Neuronal stem cell (in vitro differentiated cells): ENCODE data around the gene SPDYE3.
A peak's percentile ranks its signal among the peaks of the same experiment; 100 is the strongest.
"Not testable (repeated sequence)": the region's sequence is repeated elsewhere in the genome, so short reads cannot be mapped to it uniquely, and the experiment has no call there.

Experiments
- DNase-seq: peaks from one replicate; pipeline ENCODE4 v3.0.0-alpha.2; 2013; ENCODE audit warnings: low spot score
- H2AFZ ChIP-seq: one replicate; pipeline ENCODE4 v1.6.1; 2013; ENCODE audit warnings: mild to moderate bottlenecking, low read length, inconsistent platforms
- H2AK5ac ChIP-seq: 2 replicates; pipeline ENCODE4 v1.6.1; 2013; ENCODE audit warnings: low read depth, mild to moderate bottlenecking, inconsistent platforms, low read length, moderate library complexity, mixed read lengths
- H2BK120ac ChIP-seq: 2 replicates; pipeline ENCODE4 v1.6.1; 2013; ENCODE audit warnings: low read depth, mild to moderate bottlenecking, inconsistent platforms, low read length, moderate library complexity, mixed read lengths
- H2BK12ac ChIP-seq: one replicate; pipeline ENCODE4 v1.6.1; 2013; ENCODE audit warnings: low read length, inconsistent platforms
- H2BK15ac ChIP-seq: 2 replicates; pipeline ENCODE4 v1.6.1; 2013; ENCODE audit warnings: mild to moderate bottlenecking, low read length, inconsistent platforms, mixed read lengths
- H2BK5ac ChIP-seq: one replicate; pipeline ENCODE4 v1.6.1; 2013; ENCODE audit warnings: inconsistent platforms, mild to moderate bottlenecking, low read length, moderate library complexity
- H3K14ac ChIP-seq: one replicate; pipeline ENCODE4 v1.6.1; 2013; ENCODE audit warnings: low read length, inconsistent platforms
- H3K18ac ChIP-seq: 2 replicates; pipeline ENCODE4 v1.6.1; 2013; ENCODE audit warnings: low read length, inconsistent platforms
- H3K23ac ChIP-seq: 2 replicates; pipeline ENCODE4 v1.6.1; 2013; ENCODE audit warnings: low read depth, mild to moderate bottlenecking, mixed read lengths, low read length, inconsistent platforms; ENCODE audit not compliant: poor library complexity
- H3K27ac ChIP-seq: replicated peaks from 3 replicates; pipeline ENCODE4 v1.5.1; 2013; ENCODE audit warnings: low read length, inconsistent platforms
- H3K27me3 ChIP-seq, 3 experiments: 2 replicates each; pipeline ENCODE4 v1.6.1; 2013; ENCODE audit warnings: low read length in 3 of 3, mild to moderate bottlenecking in 2 of 3, inconsistent platforms in 1 of 3, low read depth in 1 of 3, mixed read lengths in 1 of 3, moderate library complexity in 1 of 3; ENCODE audit not compliant: control insufficient read depth in 3 of 3, insufficient read depth in 3 of 3
- H3K36me3 ChIP-seq, 2 donors: replicated peaks in 1 of 2; 2 replicates each; pipeline ENCODE4 v1.6.1; 2013; ENCODE audit warnings: low read length in 2 of 2; ENCODE audit not compliant: control insufficient read depth in 2 of 2, insufficient read depth in 2 of 2
- H3K4ac ChIP-seq: 2 replicates; pipeline ENCODE4 v1.6.1; 2013; ENCODE audit warnings: inconsistent platforms, mild to moderate bottlenecking, low read length, moderate library complexity
- H3K4me1 ChIP-seq, 2 donors: 1 replicate in 1 of 2; 2 replicates in 1 of 2; pipeline ENCODE4 v1.6.1; 2013; ENCODE audit warnings: low read length in 2 of 2, low read depth in 1 of 2; ENCODE audit not compliant: control insufficient read depth in 2 of 2, insufficient read depth in 1 of 2
- H3K4me2 ChIP-seq: one replicate; pipeline ENCODE4 v1.6.1; 2013; ENCODE audit warnings: mild to moderate bottlenecking, low read length, inconsistent platforms; ENCODE audit not compliant: insufficient read depth, poor library complexity, severe bottlenecking
- H3K4me3 ChIP-seq, 2 donors: 2 replicates each; pipeline ENCODE4 v1.5.1; 2013; ENCODE audit warnings: low read length in 2 of 2, mild to moderate bottlenecking in 2 of 2, inconsistent platforms in 1 of 2, moderate library complexity in 1 of 2
- H3K79me1 ChIP-seq: one replicate; pipeline ENCODE4 v1.6.1; 2013; ENCODE audit warnings: low read depth, mild to moderate bottlenecking, inconsistent platforms, low read length, moderate library complexity
- H3K9ac ChIP-seq: one replicate; pipeline ENCODE4 v1.6.1; 2013; ENCODE audit warnings: mild to moderate bottlenecking, low read depth, low read length, inconsistent platforms; ENCODE audit not compliant: poor library complexity
- H3K9me3 ChIP-seq, 2 donors: replicated peaks in 1 of 2; 2 replicates each; pipeline versions ENCODE3 to v1.6.1; 2013; ENCODE audit warnings: low read length in 2 of 2, mild to moderate bottlenecking in 2 of 2, inconsistent platforms in 1 of 2, low read depth in 1 of 2, mixed read lengths in 1 of 2, moderate library complexity in 1 of 2; ENCODE audit not compliant: control insufficient read depth in 2 of 2, insufficient read depth in 1 of 2
- H4K8ac ChIP-seq: one replicate; pipeline ENCODE4 v1.6.1; 2013; ENCODE audit warnings: low read depth, mild to moderate bottlenecking, inconsistent platforms, low read length, moderate library complexity
- H4K91ac ChIP-seq: one replicate; pipeline ENCODE4 v1.6.1; 2013; ENCODE audit warnings: low read length, low read depth, mild to moderate bottlenecking, inconsistent platforms; ENCODE audit not compliant: poor library complexity
- WGBS, 2 donors: extraction: QIAGEN DNeasy Blood & Tissue Kit; methylation state at CpG; one replicate each; pipeline ENCODE4 v1.1.7; 2013; ENCODE audit warnings: missing lambda C conversion rate in 2 of 2, mixed read lengths in 1 of 2; ENCODE audit not compliant: insufficient read length in 2 of 2, insufficient replicate concordance in 1 of 2; ENCODE audit errors: extremely low coverage in 2 of 2; 5-methylcytosine and 5-hydroxymethylcytosine counted together

Gene SPDYE3

DNA sequence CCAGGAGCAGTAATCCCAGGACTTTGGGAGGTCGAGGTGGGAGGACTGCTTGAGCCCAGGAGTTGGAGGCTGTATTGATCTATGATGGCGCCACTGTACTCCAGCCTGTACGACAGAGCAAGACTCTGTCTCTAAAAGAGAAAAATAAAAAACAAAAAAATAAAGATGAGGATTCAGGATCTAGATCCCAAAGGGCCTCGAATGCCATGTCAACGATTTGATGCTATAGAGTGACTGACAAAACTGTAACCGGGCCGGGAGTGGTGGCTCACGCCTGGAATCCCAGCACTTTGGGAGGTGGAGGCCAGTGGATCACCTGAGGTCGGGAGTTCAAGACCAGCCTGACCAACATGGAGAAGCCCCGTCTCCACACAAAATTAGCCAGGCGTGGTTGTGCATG lies 38.6 kb upstream of the SPDYE3 start:
- not testable (repeated sequence) for H4K91ac ChIP-seq, H3K9ac ChIP-seq, H4K8ac ChIP-seq, H3K27ac ChIP-seq, H2BK12ac ChIP-seq, H3K4ac ChIP-seq, H2BK120ac ChIP-seq, H3K9me3 ChIP-seq, H3K4me2 ChIP-seq, H3K4me3 ChIP-seq, H3K36me3 ChIP-seq, H2AK5ac ChIP-seq, H2BK15ac ChIP-seq, H3K23ac ChIP-seq, H2BK5ac ChIP-seq, H3K14ac ChIP-seq, H2AFZ ChIP-seq, H3K4me1 ChIP-seq, H3K18ac ChIP-seq, DNase-seq, H3K27me3 ChIP-seq
- H3K79me1 ChIP-seq, result peaks cover 10% of the 10 kb centered on the region
- no CpG with 5 or more reads among the region's 11 CpGs for WGBS, 2 donors

DNA sequence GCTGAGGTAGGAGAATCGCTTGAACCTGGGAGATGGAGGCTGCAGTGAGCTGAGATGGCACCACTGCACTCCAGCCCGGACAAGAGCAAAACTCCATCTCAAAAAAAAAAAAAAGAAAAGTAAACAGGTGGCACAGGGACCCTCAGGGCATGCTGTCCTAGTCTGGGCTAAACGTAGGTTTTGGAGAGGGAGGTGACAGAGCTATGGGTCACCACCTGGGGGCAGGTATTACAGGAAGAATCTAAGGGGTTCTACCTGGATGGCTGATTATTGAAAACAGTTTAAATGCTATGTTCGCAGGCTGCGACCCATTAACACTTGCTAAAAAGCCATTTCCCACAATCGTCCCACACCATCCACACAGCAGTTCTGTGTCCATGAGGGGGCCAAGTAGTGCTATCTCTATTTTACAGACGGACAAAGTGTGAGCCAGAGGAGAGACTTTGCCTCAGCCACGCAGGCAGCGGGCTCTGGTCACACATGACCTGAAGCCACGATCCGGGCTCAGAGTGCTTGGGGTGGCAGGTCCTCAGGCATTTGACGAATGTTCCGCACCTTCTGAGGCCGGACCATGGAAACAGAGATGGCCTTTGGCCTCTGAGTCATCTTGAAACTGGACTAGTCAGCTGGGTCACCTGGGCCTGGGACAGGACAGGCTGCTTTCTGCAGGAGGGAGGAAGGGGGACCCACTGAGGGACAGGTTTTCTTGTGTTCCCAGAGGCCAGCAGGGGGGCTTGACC lies 38.0 kb upstream of the SPDYE3 start:
- not testable (repeated sequence) for H2BK120ac ChIP-seq, H2BK5ac ChIP-seq, H3K18ac ChIP-seq, H2AK5ac ChIP-seq, H3K79me1 ChIP-seq, H3K4me1 ChIP-seq, H2AFZ ChIP-seq, H3K27ac ChIP-seq, H3K27me3 ChIP-seq, H3K4me2 ChIP-seq, H3K23ac ChIP-seq, H3K4me3 ChIP-seq, H3K14ac ChIP-seq, H3K9me3 ChIP-seq, H2BK12ac ChIP-seq, H4K91ac ChIP-seq, H4K8ac ChIP-seq, H3K9ac ChIP-seq, DNase-seq, H2BK15ac ChIP-seq, H3K36me3 ChIP-seq, H3K4ac ChIP-seq
- WGBS, 2 donors, result no CpG with 5 or more reads among the region's 14 CpGs

DNA sequence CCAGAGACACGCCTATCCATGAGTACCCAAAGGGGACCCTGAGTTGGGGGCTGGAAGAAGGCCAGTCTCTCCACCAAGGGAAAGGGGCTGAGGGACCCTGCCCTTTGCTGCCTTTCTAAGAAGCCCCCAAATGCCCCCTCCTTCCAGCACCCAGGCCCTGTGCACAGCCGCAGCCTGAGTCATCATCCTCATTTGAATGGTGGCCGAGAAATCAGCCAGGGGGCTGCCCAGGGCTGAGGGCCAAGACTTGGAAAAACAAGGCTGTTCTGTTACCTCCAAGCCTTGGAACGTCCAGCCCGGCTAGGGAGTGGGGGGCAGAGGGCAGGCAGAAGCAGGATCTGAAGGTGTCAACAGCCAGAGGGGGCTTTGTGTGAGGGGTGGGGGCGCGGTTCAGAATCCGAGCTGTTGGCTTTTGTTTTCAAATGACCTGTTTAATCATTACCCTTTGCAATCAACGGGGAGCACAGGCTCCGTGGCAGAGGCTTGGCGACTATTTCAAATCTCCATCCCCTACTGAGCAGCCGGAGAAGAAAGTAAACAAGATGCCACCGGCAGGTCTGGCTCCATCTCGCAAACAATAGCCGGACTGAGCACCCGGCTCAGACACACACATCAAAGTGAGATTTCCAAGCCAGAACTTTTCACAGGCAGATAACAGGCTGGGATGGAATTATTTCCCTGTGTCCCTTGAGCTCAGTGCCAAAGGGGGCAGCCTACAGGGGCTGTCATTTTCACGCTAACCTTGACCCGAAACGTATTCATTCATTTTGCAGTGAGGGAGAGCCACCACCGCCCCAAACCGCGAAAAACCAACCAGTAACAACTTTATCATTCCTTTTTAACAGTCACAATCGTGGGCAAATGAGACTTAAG lies 37.2 kb upstream of the SPDYE3 start:
- H2BK5ac ChIP-seq, H3K27ac ChIP-seq, H3K23ac ChIP-seq, H2BK12ac ChIP-seq, H3K27me3 ChIP-seq, H3K18ac ChIP-seq, H3K9me3 ChIP-seq, H2BK15ac ChIP-seq, DNase-seq, H3K79me1 ChIP-seq, H3K14ac ChIP-seq, H3K4me1 ChIP-seq, H2AFZ ChIP-seq, H2BK120ac ChIP-seq, H3K9ac ChIP-seq, H3K36me3 ChIP-seq, H4K91ac ChIP-seq, H4K8ac ChIP-seq, H3K4ac ChIP-seq, H2AK5ac ChIP-seq: not testable (repeated sequence)
- Histone ChIP-seq H3K4me2 (peak overlapping the region; percentile 65), H3K4me3 (peak overlapping the region; percentile 73 to 82)
- no CpG with 5 or more reads among the region's 23 CpGs for WGBS, 2 donors

DNA sequence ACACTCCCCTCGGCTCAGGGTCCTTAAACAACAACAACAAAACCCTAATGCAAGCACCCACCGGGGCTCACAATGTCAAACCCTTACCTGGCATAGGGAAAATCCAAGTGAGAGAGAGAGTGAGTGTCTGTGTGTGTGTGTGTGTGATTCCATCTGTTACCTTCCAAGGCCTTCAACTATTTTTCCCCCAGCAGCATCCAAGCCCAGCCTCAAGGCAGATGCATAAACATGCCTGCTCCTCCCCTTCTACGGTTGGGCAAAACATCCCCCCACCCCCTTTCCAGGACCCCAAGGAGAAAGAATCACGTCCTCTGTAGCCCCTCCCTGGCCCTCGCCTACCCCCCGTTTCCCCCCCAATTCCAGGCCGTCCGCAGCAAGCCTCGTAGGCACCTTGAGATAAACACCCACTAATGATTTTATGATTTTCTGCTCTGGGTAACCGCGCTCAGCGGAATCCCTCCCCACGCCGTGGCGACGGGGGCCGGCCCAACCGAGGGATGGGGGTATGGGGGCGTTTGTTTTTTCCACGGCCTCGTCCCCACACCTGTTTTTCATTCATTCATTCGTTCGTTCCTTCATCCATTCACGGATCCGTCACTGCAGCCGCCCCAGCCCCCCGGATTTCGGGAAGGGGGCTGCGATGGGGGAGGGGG lies 36.4 kb upstream of the SPDYE3 start:
- H4K8ac ChIP-seq, H3K18ac ChIP-seq, H2BK12ac ChIP-seq, H3K9me3 ChIP-seq, H3K27ac ChIP-seq, H2BK15ac ChIP-seq, H3K27me3 ChIP-seq, H2AK5ac ChIP-seq, H3K9ac ChIP-seq, H3K14ac ChIP-seq, H3K23ac ChIP-seq, H3K4ac ChIP-seq, H3K36me3 ChIP-seq, DNase-seq, H3K4me1 ChIP-seq, H2BK120ac ChIP-seq, H3K79me1 ChIP-seq, H2BK5ac ChIP-seq, H4K91ac ChIP-seq: not testable (repeated sequence)
- peak overlapping the region; percentile 73 to 82 for H3K4me3 ChIP-seq
- no CpG with 5 or more reads among the region's 29 CpGs for WGBS, 2 donors
- H3K4me2 ChIP-seq, result peak overlapping the region; percentile 65
- peak overlapping the region; percentile 66 for H2AFZ ChIP-seq
